ENCODE results near the gene DENND10. TPM values are rescaled to one million over a fixed set of nuclear protein-coding genes. Genes with fewer than 3 reads are reported as not detected.

The DENND10 gene, protein sequence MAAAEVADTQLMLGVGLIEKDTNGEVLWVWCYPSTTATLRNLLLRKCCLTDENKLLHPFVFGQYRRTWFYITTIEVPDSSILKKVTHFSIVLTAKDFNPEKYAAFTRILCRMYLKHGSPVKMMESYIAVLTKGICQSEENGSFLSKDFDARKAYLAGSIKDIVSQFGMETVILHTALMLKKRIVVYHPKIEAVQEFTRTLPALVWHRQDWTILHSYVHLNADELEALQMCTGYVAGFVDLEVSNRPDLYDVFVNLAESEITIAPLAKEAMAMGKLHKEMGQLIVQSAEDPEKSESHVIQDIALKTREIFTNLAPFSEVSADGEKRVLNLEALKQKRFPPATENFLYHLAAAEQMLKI
- total RNA-seq (2014; rRNA removed; shearing (Covaris generic); ENCODE audit: low replicate concordance) = 24.4 and 34.0 TPM in 2 replicates

DNA sequence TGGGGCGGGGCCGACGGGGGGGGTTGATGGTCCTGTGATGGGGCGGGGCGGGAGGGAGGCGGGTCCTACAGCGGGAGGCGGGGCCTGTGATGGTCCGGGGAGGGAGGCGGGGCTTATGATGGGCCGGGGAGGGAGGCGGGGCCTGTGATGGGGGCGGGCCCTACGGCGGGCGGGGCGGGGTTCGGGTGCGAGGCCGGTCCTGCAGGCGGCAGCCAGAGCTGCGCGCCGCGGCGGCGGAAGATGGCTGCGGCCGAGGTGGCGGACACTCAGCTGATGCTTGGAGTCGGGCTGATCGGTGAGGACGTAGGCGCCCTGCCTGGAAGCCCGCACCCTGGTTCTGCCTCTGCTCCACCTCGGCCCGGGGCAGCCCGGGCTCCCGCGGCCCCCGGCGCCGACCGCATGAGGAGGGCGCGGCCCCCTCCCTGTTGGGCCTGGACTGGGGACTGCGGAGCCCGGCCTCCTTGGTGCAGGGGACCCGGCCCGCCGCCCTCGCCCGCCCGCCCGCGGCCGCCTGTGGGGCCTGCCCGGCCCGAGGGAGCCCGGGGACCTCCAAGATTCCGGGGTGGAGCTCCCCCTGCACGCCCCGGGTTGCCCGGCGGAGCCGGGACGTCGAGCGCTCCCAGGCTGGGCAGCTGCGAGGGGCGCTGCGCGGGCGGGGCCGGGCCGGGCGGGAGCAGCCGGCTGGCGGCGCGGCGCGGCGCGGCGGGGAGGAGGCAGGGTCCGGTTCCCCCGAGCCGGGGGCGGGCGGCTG is at the start of gene DENND10:
DENND10 (plus strand) TSS at position 211 of the 751 bp plus-strand sequence; CDS start at position 241, 30 bp downstream.
- H3K4me3 ChIP-seq = peak within 1 kb of the TSS; percentile 64
- H3K27me3 ChIP-seq = no peaks in the 10 kb centered on the region
- H3K36me3 ChIP-seq = peaks cover 5% of the 10 kb centered on the region
- no peaks in the 10 kb centered on the region for H3K9me3 ChIP-seq
- DNase-seq = peak; percentile 69

DNA sequence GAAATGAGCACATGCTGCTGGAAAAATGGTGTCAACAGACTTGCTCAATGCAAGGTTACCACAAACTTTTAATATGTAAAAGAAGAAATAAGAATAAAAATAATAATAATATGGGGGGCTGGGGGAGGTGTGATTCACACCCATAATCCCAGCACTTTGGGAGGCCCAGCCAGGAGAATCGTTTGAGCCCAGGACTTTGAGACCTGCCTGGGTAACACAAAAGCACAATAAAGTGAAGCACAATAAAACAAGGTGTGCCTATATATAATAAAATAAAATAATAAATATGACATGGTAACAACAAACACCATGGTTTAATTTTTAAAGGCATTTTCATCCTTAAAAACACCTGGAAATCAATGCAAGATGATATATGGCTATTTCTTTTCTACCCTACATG is 48.4 kb upstream of the DENND10 start:
- Histone ChIP-seq H3K27me3 (no peaks in the 10 kb centered on the region), H3K4me3 (no peak overlapping the region), H3K36me3 (peaks cover 96% of the 10 kb centered on the region), H3K9me3 (no peaks in the 10 kb centered on the region)
- DNase-seq = no peak

DNA sequence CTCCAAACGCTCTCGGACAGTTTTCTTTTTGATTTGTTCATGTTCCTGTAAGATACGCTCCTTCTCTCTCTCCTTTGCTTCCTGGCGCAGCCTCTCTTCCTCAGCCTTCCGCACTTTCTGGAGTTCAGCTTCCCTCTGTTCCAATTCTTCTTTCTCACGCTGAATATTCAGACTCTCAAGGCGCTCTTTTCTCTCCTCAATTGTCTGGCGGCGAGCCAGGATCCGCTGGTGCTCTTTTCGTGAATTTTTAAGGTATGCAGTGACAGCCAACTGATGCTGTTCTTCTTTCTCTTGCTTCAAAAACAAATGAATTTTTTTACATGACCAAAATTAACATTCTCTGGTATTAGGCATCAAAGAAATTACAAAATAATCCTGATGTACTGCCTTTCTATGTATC is 45.9 kb upstream of the DENND10 start:
- no peaks in the 10 kb centered on the region for H3K9me3 ChIP-seq
- H3K36me3 ChIP-seq = peaks cover 96% of the 10 kb centered on the region
- no peaks in the 10 kb centered on the region for H3K27me3 ChIP-seq
- no peak for DNase-seq
- no peak overlapping the region for H3K4me3 ChIP-seq

DNA sequence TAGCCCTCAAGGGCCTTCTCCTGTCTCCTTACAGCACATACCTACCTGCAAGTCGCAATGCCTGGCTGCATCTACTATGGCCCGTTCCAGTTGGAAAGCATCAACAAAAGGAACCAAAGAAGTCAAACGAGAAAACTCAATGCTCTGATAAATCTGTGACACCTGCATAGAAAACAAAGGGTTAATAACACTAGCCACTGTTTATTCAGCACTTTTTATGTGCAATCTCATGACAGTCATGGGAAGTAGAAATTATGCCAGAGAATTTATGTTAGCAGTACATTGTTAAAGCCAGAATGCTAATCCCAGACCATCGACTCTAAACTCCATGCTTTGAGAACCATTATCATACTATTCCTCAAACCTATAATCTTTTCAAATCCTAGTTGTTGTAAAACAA is 44.4 kb upstream of the DENND10 start:
- H3K9me3 ChIP-seq = no peaks in the 10 kb centered on the region
- H3K27me3 ChIP-seq = no peaks in the 10 kb centered on the region
- H3K4me3 ChIP-seq = no peak overlapping the region
- DNase-seq = no peak
- H3K36me3 ChIP-seq = peaks cover 98% of the 10 kb centered on the region

DNA sequence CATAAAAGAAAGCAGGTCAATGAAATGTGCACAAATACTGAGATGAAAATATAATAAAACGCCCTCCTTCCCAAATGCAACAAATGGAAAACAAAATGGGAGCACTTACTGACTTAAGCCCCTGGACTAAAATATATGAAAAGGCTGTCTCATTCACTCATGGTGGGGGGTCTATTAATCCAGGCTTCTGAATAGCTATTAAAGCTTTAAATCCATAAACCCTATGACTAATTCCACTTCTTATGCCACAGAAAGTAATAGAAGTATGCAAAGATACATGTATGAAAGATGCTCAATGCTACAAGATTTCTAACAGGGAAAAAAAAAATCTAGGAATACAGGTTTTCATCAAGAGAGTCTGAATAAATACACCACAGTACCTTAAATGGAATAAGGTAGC is 43.8 kb upstream of the DENND10 start:
- Histone ChIP-seq H3K9me3 (no peaks in the 10 kb centered on the region), H3K27me3 (no peaks in the 10 kb centered on the region), H3K36me3 (peaks cover 98% of the 10 kb centered on the region), H3K4me3 (no peak overlapping the region)
- no peak for DNase-seq

DNA sequence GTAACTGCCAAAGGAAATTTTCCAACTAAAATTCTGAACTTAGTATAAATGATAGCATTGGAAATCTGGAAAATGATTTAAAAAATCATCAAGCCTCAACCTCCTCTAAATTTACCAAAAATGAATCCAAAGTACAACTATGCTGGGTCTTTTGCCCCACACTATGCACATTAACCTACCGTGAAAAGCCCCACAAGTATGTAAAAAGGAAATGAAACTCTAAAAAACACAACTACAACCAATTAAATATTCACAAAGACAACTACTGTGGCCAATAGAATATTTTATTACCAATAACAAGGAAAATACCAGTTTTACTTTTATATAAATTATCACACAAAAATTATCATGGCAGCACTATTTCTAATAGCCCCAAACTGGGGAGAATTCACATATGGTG is 42.6 kb upstream of the DENND10 start:
- Histone ChIP-seq H3K27me3 (no peaks in the 10 kb centered on the region), H3K4me3 (no peak overlapping the region), H3K36me3 (peaks cover 97% of the 10 kb centered on the region), H3K9me3 (no peaks in the 10 kb centered on the region)
- no peak for DNase-seq

DNA sequence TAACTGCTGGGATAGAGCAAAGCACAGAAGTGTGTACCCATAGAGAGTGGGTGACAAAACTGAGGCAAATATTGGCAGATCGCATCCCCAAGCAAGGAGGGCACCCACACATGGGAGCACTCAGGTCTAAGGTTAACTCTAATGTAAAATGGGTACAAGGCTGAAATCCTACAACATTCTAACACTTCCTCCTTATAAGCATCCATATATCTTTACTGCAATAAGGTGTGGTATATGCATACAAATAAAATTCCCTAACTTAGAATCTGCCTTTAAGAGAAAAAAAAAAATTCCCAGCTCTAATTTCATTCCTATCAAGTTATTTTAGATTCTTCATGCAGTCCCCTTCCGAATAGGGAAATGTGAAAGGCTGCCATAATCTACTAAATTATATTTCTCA is 42.0 kb upstream of the DENND10 start:
- no peak for DNase-seq
- Histone ChIP-seq H3K27me3 (no peaks in the 10 kb centered on the region), H3K36me3 (peaks cover 97% of the 10 kb centered on the region), H3K4me3 (no peak overlapping the region), H3K9me3 (no peaks in the 10 kb centered on the region)

DNA sequence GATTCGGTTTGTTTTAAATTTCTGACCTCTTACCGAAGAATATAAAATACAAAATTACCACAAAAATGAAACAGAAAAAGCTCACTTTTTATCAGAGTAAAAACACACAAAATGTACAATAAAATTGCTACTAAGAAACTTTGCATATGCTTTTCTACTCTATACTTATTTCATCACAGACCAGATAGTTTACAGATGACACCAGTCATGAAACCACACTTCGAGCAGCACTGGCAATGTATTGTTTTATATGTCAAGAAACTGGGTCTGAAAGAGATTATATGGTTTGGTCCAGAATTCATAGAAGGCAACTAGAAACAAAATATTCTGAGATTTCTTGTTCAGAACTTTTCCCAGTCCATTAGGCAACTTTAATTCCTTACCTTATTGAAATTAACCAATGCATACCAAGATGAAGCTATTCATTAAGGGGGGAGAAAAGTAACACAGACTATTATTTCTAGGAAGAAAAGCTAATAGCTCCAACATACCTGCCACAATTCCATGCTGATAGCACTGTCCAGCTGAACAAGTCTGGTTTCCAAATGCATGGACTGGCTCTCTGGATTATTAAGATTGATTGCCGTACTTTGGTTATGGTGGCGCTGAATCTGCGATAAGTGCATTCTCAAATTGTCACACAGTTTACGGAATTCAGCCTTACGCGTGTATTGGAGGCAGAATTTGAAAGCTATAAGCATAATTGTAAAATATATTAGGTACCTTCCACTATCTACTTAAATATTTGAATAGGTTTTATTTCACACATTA is 33.3 kb upstream of the DENND10 start:
- peaks cover 79% of the 10 kb centered on the region for H3K36me3 ChIP-seq
- H3K4me3 ChIP-seq = no peak overlapping the region
- DNase-seq = no peak
- no peaks in the 10 kb centered on the region for H3K27me3 ChIP-seq
- no peaks in the 10 kb centered on the region for H3K9me3 ChIP-seq

DNA sequence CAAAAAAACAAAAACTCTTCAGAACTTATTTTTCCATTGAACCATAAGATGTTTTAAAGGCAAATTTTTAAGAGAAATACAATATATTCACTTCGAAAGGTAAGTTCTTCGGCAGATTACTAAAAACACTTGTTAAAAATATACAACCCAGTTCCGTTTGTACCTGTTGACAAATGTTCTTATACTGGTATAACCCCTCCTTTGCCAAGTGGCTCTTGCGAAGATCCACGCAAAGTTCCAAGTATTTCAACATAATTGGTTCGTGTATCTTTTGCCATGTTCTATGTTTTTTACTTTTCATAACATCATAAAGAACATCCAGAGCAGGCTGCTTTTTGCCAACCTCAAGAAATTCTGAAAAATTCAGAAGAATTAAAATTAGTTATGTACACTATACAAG is 30.3 kb upstream of the DENND10 start:
- H3K36me3 ChIP-seq = peaks cover 71% of the 10 kb centered on the region

DNA sequence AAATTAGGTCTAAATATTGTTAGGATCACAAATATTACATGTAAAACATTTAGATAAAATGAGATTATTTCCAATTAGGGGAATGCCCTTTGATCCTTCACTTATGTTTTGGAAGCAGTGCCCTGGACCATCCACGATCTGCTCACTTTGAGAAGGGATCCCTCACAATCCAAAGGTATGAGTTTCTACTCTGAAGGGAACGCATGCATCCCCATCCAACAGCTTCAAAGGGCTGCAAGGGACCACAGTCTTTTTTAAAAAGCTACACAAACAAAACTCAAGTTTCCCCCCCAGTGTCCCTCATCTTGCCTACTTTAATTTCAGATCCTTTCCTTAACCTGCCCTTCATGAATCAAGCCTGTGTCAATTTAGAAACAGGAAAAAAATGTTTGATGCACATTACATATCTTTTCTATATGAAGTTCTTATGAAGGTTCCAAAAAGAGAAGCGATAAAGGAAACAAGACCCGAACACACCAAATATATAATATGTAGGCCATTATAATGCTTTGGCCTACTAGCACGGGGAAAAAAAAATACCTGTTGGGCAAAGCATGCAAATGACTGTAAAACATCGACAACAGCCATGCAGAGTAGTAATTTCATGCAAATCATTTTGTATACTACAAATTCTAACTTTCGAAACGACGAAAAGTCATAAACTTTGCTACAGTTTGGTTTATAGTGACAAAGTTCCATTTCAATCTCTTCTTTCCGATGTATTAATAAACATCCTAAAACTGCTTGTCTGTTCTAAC is 25.3 kb upstream of the DENND10 start:
- Histone ChIP-seq H3K4me3 (peak overlapping the region; percentile 90), H3K36me3 (peaks cover 44% of the 10 kb centered on the region), H3K27me3 (no peaks in the 10 kb centered on the region), H3K9me3 (no peaks in the 10 kb centered on the region)
- no peak for DNase-seq

More for the DNA sequence above, 30.3 kb upstream of the DENND10 start:
- Histone ChIP-seq H3K27me3 (no peaks in the 10 kb centered on the region), H3K4me3 (no peak overlapping the region), H3K9me3 (no peaks in the 10 kb centered on the region)
- DNase-seq = no peak

DNA sequence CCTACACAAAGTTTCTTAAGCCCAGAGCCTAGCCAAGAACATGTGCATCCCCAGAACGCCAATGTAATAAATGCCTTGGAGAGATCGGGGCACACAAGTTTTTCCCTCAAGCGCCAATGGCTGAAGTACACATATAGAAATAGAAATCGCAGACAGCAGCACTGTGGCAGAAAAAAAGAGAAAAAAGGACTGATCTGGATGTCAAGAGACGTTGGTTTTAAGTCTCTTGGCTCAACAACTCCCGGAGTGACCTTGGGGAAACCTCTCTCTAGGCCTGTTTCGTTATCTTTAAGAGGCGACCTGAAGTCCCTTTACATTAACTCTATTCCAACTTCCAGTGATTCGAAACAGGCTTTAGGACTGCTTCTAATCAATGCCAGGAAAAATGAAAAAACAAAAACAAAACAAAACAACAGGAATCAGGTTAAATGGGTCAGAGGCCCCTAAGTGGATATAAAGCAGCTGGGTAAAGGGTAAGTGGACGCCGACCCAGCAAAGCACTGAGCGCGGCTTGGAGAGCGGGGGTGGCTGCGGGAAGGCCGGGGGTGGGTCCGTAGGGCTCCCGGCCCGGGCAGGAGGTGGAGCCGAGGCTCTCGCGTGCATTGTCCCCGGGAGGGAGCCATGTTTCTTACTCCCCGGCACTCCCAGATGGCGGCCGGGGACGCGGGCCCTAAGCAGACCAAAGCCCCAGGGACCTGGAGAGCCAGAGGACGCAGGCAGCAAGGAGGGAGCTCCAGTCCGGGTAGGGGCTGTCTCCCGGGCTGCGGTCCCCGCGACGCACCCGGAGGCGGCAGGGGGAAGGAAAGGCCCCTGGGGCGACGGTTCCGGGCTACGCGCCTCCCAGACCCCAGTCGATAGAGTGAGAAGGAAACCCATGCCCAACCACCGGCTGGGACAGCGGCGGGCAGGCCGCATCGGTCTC is 24.1 kb upstream of the DENND10 start:
- Histone ChIP-seq H3K27me3 (no peaks in the 10 kb centered on the region), H3K36me3 (peaks cover 37% of the 10 kb centered on the region), H3K9me3 (no peaks in the 10 kb centered on the region), H3K4me3 (peak overlapping the region; percentile 90)
- peak; percentile 81 for DNase-seq

DNA sequence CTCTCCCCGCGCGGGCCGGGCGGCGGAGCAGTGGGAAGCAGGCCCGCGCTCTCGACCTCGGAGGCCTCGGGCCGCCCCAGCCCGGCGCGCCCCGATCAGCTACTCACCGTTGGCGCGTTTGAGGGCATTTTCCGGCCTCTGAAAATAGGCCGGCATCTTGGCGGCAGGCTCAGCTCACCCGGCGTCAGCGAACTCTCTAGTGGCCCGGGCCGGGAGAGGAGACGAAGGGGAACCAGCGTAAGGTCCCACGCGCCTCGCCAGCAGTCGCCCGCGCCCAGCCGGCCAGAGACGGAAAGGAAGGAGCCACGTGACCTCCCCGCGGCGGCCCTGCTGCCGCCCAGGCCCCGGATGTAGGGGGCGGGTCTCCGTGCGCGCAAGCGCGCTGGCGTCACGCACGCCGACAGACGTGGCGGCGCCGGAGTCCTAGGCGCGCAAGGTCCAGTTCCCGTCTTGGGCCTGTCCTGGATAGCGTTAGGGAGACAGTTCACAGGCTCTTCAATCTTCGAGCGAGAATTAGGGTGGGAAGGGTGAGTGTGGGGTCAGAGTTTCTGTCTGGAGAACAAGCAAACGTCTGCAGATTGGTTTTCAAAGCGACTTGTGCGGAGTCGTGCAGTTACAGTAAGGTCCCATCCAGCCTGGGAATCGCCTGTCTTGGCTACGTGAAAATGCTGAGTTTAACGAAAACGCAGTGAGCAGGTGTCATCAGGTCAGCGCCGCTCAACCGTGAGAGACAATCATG is 23.2 kb upstream of the DENND10 start, which contains the start of gene EIF3A:
EIF3A (minus strand) TSS at position 297 of the 739 bp plus-strand sequence; CDS start at position 156, 141 bp downstream.
- peak within 1 kb of the TSS; percentile 90 for H3K4me3 ChIP-seq
- H3K9me3 ChIP-seq = no peaks in the 10 kb centered on the region
- peaks cover 37% of the 10 kb centered on the region for H3K36me3 ChIP-seq
- peak; percentile 93 for DNase-seq
- H3K27me3 ChIP-seq = no peaks in the 10 kb centered on the region

DNA sequence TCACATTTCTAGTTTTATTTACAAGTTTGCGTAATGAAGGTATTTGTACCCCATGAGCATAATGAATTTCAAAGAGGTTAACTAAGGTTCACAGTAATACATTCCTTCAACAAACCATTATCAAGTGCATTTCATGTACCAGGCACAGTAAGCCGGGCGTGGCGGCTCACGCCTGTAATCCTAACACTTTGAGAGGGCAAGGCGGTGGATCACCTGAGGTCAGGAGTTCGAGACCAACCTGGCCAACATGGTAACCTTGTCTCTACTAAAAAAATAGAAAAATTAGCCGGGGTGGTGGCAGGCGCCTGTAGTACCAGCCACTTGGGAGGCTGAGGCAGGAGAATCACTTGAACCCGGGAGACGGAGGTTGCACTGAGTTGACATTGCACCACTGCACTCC is 19.0 kb upstream of the DENND10 start:
- no peak for DNase-seq
- Histone ChIP-seq H3K27me3 (no peaks in the 10 kb centered on the region), H3K36me3 (peaks cover 6% of the 10 kb centered on the region)

DNA sequence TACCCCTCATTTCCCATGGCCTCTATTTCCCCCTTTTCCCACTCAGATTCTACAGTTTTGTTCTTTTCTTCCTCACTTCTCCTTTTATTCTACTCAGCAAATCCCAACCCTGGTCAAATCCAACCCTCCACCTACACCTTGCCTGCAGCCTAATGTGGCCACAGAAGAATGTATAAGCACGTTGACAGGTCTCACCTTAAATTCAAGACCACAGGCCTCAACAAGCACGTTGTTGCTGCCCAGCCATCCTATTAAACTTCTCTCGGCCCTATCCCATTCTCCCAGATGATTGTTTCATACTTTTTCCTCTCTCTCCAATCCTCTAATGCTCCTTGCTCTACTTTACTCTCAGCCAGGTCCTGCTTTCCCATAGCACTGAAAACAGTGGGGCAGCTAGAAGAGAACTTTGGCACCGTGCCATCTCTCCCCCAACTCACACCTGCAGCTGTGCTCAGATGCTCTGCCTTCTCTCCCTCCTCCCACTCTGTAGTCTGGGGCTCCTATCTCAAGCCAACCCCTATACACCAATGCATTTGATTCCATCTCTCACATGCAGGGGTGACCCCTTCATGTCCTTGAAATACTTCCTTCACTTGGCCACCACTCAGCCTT is 16.5 kb upstream of the DENND10 start:
- no peak for DNase-seq
- H3K27me3 ChIP-seq = no peaks in the 10 kb centered on the region
- no peak overlapping the region for H3K4me3 ChIP-seq
- H3K36me3 ChIP-seq = no peaks in the 10 kb centered on the region
- no peaks in the 10 kb centered on the region for H3K9me3 ChIP-seq

More for the DNA sequence above, 19.0 kb upstream of the DENND10 start:
- Histone ChIP-seq H3K9me3 (no peaks in the 10 kb centered on the region), H3K4me3 (no peak overlapping the region)
